Measurements from ENCODE around the gene TRIM46.

DNA sequence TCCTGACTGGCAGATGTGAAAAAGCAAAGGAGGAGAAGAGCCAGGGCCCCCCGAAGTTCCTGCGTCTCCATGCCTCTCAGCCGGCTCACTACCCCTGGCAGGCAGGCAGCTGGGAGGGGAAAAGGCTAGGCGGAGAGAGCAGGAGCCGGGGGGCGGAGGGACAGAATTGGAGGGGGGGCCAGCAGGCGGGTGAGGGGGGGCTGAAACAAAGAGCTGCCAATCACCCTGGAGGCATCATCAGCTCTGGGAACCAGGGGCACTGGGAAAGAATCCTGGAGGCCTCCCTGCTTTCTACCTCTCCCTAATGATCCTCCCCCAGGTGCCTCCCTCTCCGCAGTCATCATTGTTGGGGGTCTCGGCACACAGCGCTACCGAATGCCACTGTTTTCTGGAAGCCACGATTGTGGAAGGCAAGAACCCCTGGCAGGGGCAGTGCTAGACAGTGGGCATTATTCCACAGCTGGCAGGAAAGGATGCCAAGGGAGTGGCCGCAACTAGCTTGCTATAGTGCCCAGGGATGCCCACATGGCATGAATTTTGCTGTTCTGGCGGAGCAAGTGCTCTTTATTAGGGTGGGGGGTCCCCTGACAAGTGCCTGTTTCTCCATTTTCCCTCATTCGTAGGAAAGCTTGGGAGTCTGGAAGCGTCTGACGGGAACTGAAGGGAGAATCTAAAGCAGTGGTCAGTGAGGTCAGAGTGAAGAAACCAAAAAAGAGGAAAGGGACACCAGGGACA, 34.3 kb downstream of the TRIM46 start, which contains the start of gene THBS3:
- TF ChIP-seq, protein P1, sequence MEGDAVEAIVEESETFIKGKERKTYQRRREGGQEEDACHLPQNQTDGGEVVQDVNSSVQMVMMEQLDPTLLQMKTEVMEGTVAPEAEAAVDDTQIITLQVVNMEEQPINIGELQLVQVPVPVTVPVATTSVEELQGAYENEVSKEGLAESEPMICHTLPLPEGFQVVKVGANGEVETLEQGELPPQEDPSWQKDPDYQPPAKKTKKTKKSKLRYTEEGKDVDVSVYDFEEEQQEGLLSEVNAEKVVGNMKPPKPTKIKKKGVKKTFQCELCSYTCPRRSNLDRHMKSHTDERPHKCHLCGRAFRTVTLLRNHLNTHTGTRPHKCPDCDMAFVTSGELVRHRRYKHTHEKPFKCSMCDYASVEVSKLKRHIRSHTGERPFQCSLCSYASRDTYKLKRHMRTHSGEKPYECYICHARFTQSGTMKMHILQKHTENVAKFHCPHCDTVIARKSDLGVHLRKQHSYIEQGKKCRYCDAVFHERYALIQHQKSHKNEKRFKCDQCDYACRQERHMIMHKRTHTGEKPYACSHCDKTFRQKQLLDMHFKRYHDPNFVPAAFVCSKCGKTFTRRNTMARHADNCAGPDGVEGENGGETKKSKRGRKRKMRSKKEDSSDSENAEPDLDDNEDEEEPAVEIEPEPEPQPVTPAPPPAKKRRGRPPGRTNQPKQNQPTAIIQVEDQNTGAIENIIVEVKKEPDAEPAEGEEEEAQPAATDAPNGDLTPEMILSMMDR (conservative IDR thresholded peaks at IDR 0.05), result no peak
- TF ChIP-seq EZH2 (IDR thresholded peaks at IDR 0.05; ENCODE audit: low read depth), result no peak
